Ovary (tissue), 9 donors: ENCODE measurements around the gene ADAT3. TPM values are rescaled to one million over a fixed set of nuclear protein-coding genes. Genes with fewer than 3 reads are reported as not detected.

Source experiments
- DNase-seq, 5 donors: peaks; one replicate each; pipeline ENCODE4 v3.0.0-alpha.2; 2019 to 2020
- H3K27ac ChIP-seq, 2 donors: fragments of 200-600 bp; one replicate each; pipeline versions ENCODE4 v1.5.1 to v1.8.0; 2019 to 2022
- H3K27me3 ChIP-seq: fragments of 200-600 bp; one replicate; pipeline ENCODE4 v1.8.0; 2022
- H3K36me3 ChIP-seq: fragments of 200-600 bp; sonication (generic); one replicate; pipeline ENCODE4 v1.5.1; 2019
- H3K4me1 ChIP-seq: one replicate; pipeline ENCODE4 v1.8.1; 2013; ENCODE audit warnings: mild to moderate bottlenecking, moderate library complexity; ENCODE audit not compliant: insufficient read depth
- H3K4me3 ChIP-seq: fragments of 200-600 bp; sonication (generic); one replicate; pipeline ENCODE4 v1.5.1; 2017
- H3K9me3 ChIP-seq, 2 donors: fragments of 200-600 bp in 1 of 2; sonication (generic) in 1 of 2; one replicate each; pipeline versions ENCODE4 v1.5.1 to v1.8.1; 2013 to 2019; ENCODE audit warnings: mild to moderate bottlenecking in 1 of 2, moderate library complexity in 1 of 2
- EP300 ChIP-seq: sonication (generic); formaldehyde crosslinking; IDR thresholded peaks from one replicate; pipeline ENCODE4 v1.6.1; 2017; ENCODE audit warnings: antibody characterized with exemption
- POLR2A ChIP-seq: fragments of 450-650 bp; IDR thresholded peaks from one replicate; pipeline ENCODE4 v1.6.1; 2017; ENCODE audit warnings: antibody characterized with exemption, mild to moderate bottlenecking, moderate library complexity
- WGBS, 3 donors: extraction: QIAGEN DNeasy Blood & Tissue Kit in 1 of 3; methylation state at CpG; one replicate each; pipeline versions ENCODE4 v1.1.5 to v1.1.7; 2013 to 2017; 5-methylcytosine and 5-hydroxymethylcytosine counted together
- intact Hi-C, 4 donors: fragments of 100-400 bp; cut with DNase I; formaldehyde crosslinking; loops; one replicate each; pipeline versions ENCODE4 v1.11.0 to v1.15.1; 2022 to 2023
- polyA plus RNA-seq, 2 donors: library from polyadenylated mRNA; stranded (reverse); fragments of 200-250 nt in 1 of 2; fragments of 350-450 nt in 1 of 2; fragmentation: Illumina TruSeq in 1 of 2; extraction: RNeasy Lipid Tissue Mini Kit (QIAGEN cat#74804) in 1 of 2; gene quantifications; one replicate each; pipeline ENCODE4 v1.2.3, GENCODE V29; 2013 to 2014
- total RNA-seq, 7 donors: library from RNA; depleted of rRNA in 2 of 7; stranded (reverse); fragments of >200 nt in 2 of 7; fragmentation: NEBNext Ultra II Directional in 3 of 7; extraction: Animal tissue kit (Norgen Biotek cat#: 25700) in 3 of 7; gene quantifications; one replicate each; pipeline versions ENCODE4 v1.1.0 to v1.2.4, GENCODE V29; 2016 to 2023
- TF ChIP-seq, protein P1 (sequence below), 3 donors: fragments of 450-650 bp in 2 of 3; fragments of 200-600 bp in 1 of 3; IDR thresholded peaks; one replicate each; pipeline versions ENCODE4 v1.5.1 to v1.8.0; 2016 to 2022; ENCODE audit warnings: antibody characterized with exemption in 3 of 3, mild to moderate bottlenecking in 1 of 3
- donor health status: DM: no; HTN: no; CAD: no; lungs with moderate emphysema.
- donor health status: DM: no; HTN: no; CAD: no.
- donor health status: Bipolar disorder and iron deficiency.
- donor health status: DM: yes; HTN: yes; CAD: no.
- donor health status: DM: no; HTN: no; CAD: no.
- donor health status: DM: yes; HTN: yes; CAD: no.

The ADAT3 gene
- total and polyA plus RNA-seq, 9 donors, result 2.3 to 13.7 (median 4.3) TPM; not detected in 1

DNA sequence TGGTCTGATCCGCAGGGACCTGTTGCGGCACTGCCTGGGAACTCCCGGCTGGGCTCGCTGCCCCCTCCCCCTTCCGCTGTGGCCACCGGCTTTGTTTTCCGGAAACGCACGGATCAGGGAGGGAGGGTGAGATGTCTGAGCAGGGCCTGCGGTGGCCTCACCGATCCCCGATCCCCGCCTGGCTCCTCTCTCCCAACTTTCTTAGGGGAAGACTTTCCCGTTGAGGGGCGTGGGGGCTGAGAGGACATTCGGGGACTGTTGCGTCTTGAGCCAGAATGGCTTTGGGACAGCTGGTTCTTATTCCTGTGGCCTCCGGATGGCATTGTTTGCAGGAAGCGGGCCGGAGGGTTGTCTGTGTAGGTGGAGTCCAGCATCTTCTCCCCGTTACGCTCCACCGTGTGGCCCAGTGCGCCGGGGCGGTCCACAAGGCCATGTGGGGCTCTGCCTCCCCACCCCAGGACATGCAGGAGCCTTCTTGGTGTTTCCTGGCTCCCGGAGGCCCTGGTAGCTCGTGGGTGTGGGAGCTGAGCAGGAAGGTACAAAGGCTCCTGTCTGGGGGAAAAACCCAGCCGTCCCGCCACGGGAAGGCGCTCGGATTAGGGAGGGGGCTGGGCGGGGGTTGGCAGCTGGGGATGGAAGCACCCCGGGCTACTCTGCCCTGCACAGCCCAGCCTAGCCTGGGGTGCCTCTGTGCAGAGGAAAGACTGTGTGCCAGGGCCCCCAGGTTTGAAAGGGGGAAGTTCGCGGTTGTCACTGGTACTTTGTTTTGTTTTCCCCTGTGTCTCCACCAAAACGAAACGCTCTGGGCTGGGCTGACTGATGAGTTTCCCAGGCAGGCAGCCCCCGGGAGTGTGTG lies 37.1 kb downstream of the ADAT3 start:
- no peaks in the 10 kb centered on the region for H3K27me3 ChIP-seq
- TF ChIP-seq EP300, result no peak
- TF ChIP-seq, protein P1, sequence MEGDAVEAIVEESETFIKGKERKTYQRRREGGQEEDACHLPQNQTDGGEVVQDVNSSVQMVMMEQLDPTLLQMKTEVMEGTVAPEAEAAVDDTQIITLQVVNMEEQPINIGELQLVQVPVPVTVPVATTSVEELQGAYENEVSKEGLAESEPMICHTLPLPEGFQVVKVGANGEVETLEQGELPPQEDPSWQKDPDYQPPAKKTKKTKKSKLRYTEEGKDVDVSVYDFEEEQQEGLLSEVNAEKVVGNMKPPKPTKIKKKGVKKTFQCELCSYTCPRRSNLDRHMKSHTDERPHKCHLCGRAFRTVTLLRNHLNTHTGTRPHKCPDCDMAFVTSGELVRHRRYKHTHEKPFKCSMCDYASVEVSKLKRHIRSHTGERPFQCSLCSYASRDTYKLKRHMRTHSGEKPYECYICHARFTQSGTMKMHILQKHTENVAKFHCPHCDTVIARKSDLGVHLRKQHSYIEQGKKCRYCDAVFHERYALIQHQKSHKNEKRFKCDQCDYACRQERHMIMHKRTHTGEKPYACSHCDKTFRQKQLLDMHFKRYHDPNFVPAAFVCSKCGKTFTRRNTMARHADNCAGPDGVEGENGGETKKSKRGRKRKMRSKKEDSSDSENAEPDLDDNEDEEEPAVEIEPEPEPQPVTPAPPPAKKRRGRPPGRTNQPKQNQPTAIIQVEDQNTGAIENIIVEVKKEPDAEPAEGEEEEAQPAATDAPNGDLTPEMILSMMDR (IDR thresholded peaks at IDR 0.05), result no peak
- no peak for TF ChIP-seq POLR2A
- WGBS, 3 donors, result 0 to 2% (median 1%) methylated on average over 39 to 40 of the region's 40 CpGs
- DNase-seq, result peak; percentile 61 to 80 (median 72)
- intact Hi-C loops, result no loop called here
- no peaks in the 10 kb centered on the region for H3K36me3 ChIP-seq
- no peaks in the 10 kb centered on the region for H3K9me3 ChIP-seq
- H3K27ac ChIP-seq, result peak overlapping the region; percentile 53 to 75
- H3K4me3 ChIP-seq, result peak overlapping the region; percentile 63
- H3K4me1 ChIP-seq, result peaks cover 16% of the 10 kb centered on the region

GRCh38 chr19:1942934-1943555 lies 37.8 kb downstream of the ADAT3 start:
- H3K9me3 ChIP-seq, result no peaks in the 10 kb centered on the region
- peaks cover 16% of the 10 kb centered on the region for H3K4me1 ChIP-seq
- H3K27ac ChIP-seq, result no peak overlapping the region
- 23 to 26% (median 26%) methylated on average over 21 of the region's 21 CpGs for WGBS, 3 donors
- H3K27me3 ChIP-seq, result no peaks in the 10 kb centered on the region
- intact Hi-C loops, result no loop called here
- no peaks in the 10 kb centered on the region for H3K36me3 ChIP-seq
- no peak for TF ChIP-seq POLR2A
- TF ChIP-seq, protein P1 (IDR thresholded peaks at IDR 0.05), result no peak
- TF ChIP-seq EP300, result no peak
- H3K4me3 ChIP-seq, result peak overlapping the region; percentile 63
- peak in 3 of 5 donors; percentile 30 to 60 (median 59) for DNase-seq

GRCh38 chr19:1943661-1944087 lies 38.5 kb downstream of the ADAT3 start:
- Histone ChIP-seq H3K27ac (no peak overlapping the region), H3K9me3 (no peaks in the 10 kb centered on the region), H3K4me3 (no peak overlapping the region), H3K36me3 (no peaks in the 10 kb centered on the region), H3K4me1 (peaks cover 16% of the 10 kb centered on the region), H3K27me3 (no peaks in the 10 kb centered on the region)
- 80 to 94% (median 83%) methylated on average over 13 to 22 of the region's 22 CpGs for WGBS, 3 donors
- DNase-seq, result peak in 2 of 5 donors; percentile 15 to 40
- TF ChIP-seq EP300, result no peak
- TF ChIP-seq, protein P1 (IDR thresholded peaks at IDR 0.05), result no peak
- TF ChIP-seq POLR2A, result no peak
- intact Hi-C loops, result no loop called here

- intact Hi-C loops, result no loop called here
- no peak for TF ChIP-seq POLR2A
- TF ChIP-seq, protein P1 (IDR thresholded peaks at IDR 0.05), result no peak
- no peak for TF ChIP-seq EP300
- H3K9me3 ChIP-seq, result no peaks in the 10 kb centered on the region
- H3K36me3 ChIP-seq, result no peaks in the 10 kb centered on the region
- H3K27me3 ChIP-seq, result no peaks in the 10 kb centered on the region
- H3K4me3 ChIP-seq, result no peak overlapping the region
- H3K4me1 ChIP-seq, result peaks cover 16% of the 10 kb centered on the region
- no peak overlapping the region for H3K27ac ChIP-seq
- WGBS, 3 donors, result 78 to 87% (median 79%) methylated on average over 36 to 42 of the region's 42 CpGs
- DNase-seq, result peak in 2 of 5 donors; percentile 19 to 39
Observed at GRCh38 chr19:1944088-1944915, 39.1 kb downstream of the ADAT3 start.
